Daoy (cell line): ENCODE data around the gene MLH3. TPM values are rescaled to one million over a fixed set of nuclear protein-coding genes. Genes with fewer than 3 reads are reported as not detected.

Experiments
- DNase-seq: peaks from one replicate; pipeline ENCODE4 v3.0.0-alpha.2; 2015; ENCODE audit warnings: low read depth
- total RNA-seq: library from RNA; depleted of rRNA; stranded (reverse); fragments of >200 nt; shearing (Covaris generic); gene quantifications from 2 replicates; pipeline ENCODE4 v1.2.3, GENCODE V29; 2014

MLH3 gene
- total RNA-seq, 1 experiment from 2014 or later, result 7.9 TPM

GRCh38 chr14:75067212-75067611 is 15.9 kb upstream of the MLH3 start:
- DNase-seq, result no peak

GRCh38 chr14:75066691-75067090 is 15.4 kb upstream of the MLH3 start:
- DNase-seq, result no peak

GRCh38 chr14:75064205-75064567 is 12.9 kb upstream of the MLH3 start:
- no peak for DNase-seq

GRCh38 chr14:75063491-75064204 is 12.4 kb upstream of the MLH3 start, which contains the start of gene ACYP1:
TSS of gene ACYP1 (minus strand) at chr14:75064024. CDS start at chr14:75063553, 471 bp downstream.
- DNase-seq, result peak; percentile 95

GRCh38 chr14:75063013-75063412 is 11.7 kb upstream of the MLH3 start:
- DNase-seq, result no peak

- DNase-seq, result no peak
These were observed 9.2 kb upstream of the MLH3 start for GRCh38 chr14:75060420-75060819.

- DNase-seq, result peak; percentile 4
These were observed 8.4 kb upstream of the MLH3 start for GRCh38 chr14:75059642-75060041.

GRCh38 chr14:75054421-75054820 is 3.2 kb upstream of the MLH3 start:
- no peak for DNase-seq

GRCh38 chr14:75053396-75054291 is 2.4 kb upstream of the MLH3 start:
- no peak for DNase-seq

GRCh38 chr14:75051556-75051899 is 261 bp upstream of the MLH3 start:
- no peak for DNase-seq

GRCh38 chr14:75049731-75050201 is 1.5 kb downstream of the MLH3 start:
- no peak for DNase-seq

GRCh38 chr14:75049136-75049535 is 2.1 kb downstream of the MLH3 start:
- no peak for DNase-seq

GRCh38 chr14:75048101-75048500 is 3.2 kb downstream of the MLH3 start:
- no peak for DNase-seq

- no peak for DNase-seq
These were observed 3.8 kb downstream of the MLH3 start for GRCh38 chr14:75047506-75047905.

- no peak for DNase-seq
These were observed 4.4 kb downstream of the MLH3 start for GRCh38 chr14:75046899-75047298.

GRCh38 chr14:75046275-75046674 is 5.0 kb downstream of the MLH3 start:
- DNase-seq, result no peak

- no peak for DNase-seq
These were observed 6.5 kb downstream of the MLH3 start for GRCh38 chr14:75044752-75045151.

- peak; percentile 57 for DNase-seq
These were observed 6.9 kb downstream of the MLH3 start for GRCh38 chr14:75044322-75044721.

- peak; percentile 40 for DNase-seq
These were observed 9.2 kb downstream of the MLH3 start for GRCh38 chr14:75042035-75042434.

GRCh38 chr14:75041613-75042012 is 9.7 kb downstream of the MLH3 start:
- DNase-seq, result peak; percentile 50

- no peak for DNase-seq
These were observed 10.3 kb downstream of the MLH3 start for GRCh38 chr14:75040959-75041358.

GRCh38 chr14:75040507-75040906 is 10.8 kb downstream of the MLH3 start:
- DNase-seq, result no peak

GRCh38 chr14:75032939-75033338 is 18.3 kb downstream of the MLH3 start:
- no peak for DNase-seq
